HUES6 (cell line): ENCODE data around the gene PLCD1.

ENCODE experiments used
- H3K27ac ChIP-seq: 2 replicates; pipeline ENCODE4 v1.7.0; 2013; ENCODE audit warnings: low read depth, mild to moderate bottlenecking, low read length, inconsistent platforms
- H3K27me3 ChIP-seq: 2 replicates; pipeline ENCODE4 v1.6.1; 2013; ENCODE audit warnings: low read length; ENCODE audit not compliant: control insufficient read depth, insufficient read depth
- H3K36me3 ChIP-seq: 2 replicates; pipeline ENCODE4 v1.6.1; 2013; ENCODE audit warnings: low read length; ENCODE audit not compliant: control insufficient read depth, insufficient read depth
- H3K4me1 ChIP-seq: 2 replicates; pipeline ENCODE4 v1.6.1; 2013; ENCODE audit warnings: low read length; ENCODE audit not compliant: control insufficient read depth, insufficient read depth
- H3K4me3 ChIP-seq: 2 replicates; pipeline ENCODE4 v1.5.1; 2013; ENCODE audit warnings: low read depth, low read length
- H3K9ac ChIP-seq: one replicate; pipeline ENCODE4 v1.6.1; 2013; ENCODE audit warnings: mild to moderate bottlenecking, low read length
- H3K9me3 ChIP-seq: 2 replicates; pipeline ENCODE4 v1.6.1; 2013; ENCODE audit warnings: low read depth, low read length; ENCODE audit not compliant: control insufficient read depth, insufficient read depth

PLCD1 gene

DNA sequence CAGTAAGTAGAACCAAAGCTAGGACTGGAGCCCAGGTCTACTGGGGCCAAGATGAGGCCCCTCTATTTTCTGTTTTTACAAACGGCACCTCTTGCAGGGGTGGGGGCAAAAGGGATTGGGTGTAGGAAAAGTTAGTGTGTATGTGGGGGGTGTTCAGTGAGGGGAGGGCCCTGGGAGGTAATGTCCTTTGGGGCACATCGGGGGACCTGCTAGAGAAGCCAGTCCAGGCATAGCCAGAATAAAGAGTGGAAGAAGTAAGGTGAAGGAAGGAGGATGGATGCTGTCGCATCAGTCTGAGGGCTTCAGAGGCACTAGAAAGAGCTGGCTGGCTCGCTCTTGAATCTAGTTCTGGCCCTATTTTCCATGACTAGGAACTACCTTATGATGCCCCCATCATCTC is 2.6 kb downstream of the PLCD1 start:
- H3K36me3 ChIP-seq = no peaks in the 10 kb centered on the region
- H3K4me1 ChIP-seq = peaks cover 29% of the 10 kb centered on the region
- H3K9me3 ChIP-seq = no peaks in the 10 kb centered on the region
- peaks cover 59% of the 10 kb centered on the region for H3K27me3 ChIP-seq
- H3K4me3 ChIP-seq = no peak overlapping the region
- H3K27ac ChIP-seq = no peak overlapping the region
- no peak overlapping the region for H3K9ac ChIP-seq

DNA sequence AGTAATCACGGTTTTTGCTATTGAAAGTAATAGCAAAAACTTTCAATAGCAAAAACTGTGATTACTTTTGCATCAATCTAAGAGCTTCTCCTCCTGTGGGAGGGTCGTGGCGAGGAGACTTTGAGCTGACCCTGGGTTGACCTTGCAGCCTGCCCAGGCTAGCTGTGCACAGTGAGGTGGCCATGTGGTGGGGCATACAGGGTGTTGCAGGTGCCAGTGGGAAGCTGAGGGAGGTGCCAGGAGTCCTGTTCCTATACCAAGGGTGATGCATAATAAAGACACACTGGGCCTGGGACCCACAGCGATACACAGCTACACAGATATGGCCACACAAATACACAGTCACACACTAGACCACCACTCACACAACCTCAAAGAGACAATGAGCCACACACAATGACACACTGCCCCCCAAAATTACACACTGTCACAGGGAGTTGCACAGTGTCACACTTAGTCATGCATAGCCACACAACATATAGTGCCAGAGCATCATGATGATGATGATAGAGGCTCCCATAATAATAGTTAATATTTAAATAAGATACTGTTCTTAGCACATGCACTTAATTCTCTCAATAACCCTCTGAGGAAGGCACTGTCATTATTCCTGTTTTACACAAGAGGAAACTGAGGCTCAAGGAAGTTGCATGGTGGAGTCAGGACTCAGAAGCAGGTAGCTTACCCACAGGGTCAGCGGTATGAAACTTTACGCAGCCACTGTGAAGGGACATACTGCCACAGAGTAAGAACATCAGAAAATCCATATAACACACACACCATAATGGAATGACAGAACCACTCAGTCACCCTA is 6.3 kb downstream of the PLCD1 start:
- Histone ChIP-seq H3K4me3 (peak overlapping the region; percentile 81), H3K9me3 (no peaks in the 10 kb centered on the region), H3K36me3 (peaks cover 13% of the 10 kb centered on the region; the same call in 1 of the 2 replicates), H3K27me3 (peaks cover 25% of the 10 kb centered on the region), H3K27ac (no peak overlapping the region), H3K9ac (no peak overlapping the region), H3K4me1 (peaks cover 17% of the 10 kb centered on the region)

DNA sequence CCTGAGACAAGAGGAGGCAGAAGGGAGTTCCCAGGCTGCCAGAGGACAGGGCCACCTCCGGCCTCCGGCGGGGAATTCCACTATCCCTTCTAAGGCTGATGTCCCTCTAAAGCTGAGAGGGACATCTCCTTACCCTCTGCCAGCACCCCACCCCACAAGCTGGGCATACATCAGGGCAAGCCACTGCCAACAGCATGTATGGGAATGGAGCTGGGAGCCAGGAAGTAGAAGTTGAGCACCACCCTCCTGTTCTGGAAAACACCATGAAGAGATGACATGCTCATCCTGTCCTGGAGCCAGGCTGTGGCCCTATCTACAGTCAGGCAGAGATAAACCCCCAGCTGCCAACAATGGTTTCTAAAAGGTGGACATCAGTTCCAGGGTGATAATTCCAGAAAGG is 7.1 kb downstream of the PLCD1 start:
- no peak overlapping the region for H3K27ac ChIP-seq
- H3K9ac ChIP-seq = no peak overlapping the region
- H3K4me3 ChIP-seq = no peak overlapping the region
- peaks cover 18% of the 10 kb centered on the region; the same call in 1 of the 2 replicates for H3K36me3 ChIP-seq
- peaks cover 14% of the 10 kb centered on the region for H3K4me1 ChIP-seq
- peaks cover 17% of the 10 kb centered on the region for H3K27me3 ChIP-seq
- no peaks in the 10 kb centered on the region for H3K9me3 ChIP-seq

DNA sequence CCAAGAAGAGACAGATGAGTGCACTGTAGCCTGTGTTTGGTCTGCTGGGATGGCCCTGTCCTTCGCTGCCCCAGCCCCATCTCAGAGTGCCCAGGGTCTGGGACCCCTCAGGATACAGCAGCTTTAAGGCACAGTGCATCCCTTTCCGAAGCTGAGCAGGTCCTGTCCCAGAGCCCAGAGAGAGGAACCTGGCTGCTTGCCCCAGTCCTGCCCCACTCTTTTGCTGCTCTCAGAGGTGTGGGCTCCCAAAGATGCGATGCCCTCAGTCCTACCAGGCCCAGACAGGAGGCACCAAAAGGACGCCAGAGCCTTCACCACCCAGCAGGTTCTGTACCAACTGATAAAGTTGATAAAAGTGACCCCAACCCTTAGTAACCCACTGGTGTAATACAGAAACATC is 8.2 kb downstream of the PLCD1 start:
- no peaks in the 10 kb centered on the region for H3K9me3 ChIP-seq
- peaks cover 14% of the 10 kb centered on the region for H3K4me1 ChIP-seq
- H3K36me3 ChIP-seq = peaks cover 29% of the 10 kb centered on the region
- no peak overlapping the region for H3K27ac ChIP-seq
- H3K4me3 ChIP-seq = no peak overlapping the region
- H3K9ac ChIP-seq = no peak overlapping the region
- peaks cover 6% of the 10 kb centered on the region; the same call in 1 of the 2 replicates for H3K27me3 ChIP-seq

DNA sequence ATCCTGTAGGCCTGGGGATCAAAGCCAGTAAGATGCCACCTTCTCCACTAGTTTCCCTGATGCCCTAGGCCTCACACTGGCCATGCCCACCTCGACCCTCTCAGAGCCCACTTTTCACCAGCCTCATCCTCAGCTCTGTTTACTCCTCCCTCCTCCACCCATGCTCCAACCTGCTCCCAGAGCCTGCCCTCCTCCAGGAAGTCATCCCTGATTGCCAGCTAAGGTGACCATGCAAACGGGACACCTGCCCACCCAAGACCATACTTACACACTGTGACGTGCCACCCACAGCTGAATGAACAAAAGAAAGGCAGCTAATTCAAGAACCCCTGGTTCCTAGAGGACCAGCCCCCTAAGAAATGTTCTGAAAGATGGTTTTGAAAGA is 9.1 kb downstream of the PLCD1 start:
- Histone ChIP-seq H3K9me3 (no peaks in the 10 kb centered on the region), H3K4me1 (peaks cover 9% of the 10 kb centered on the region), H3K27me3 (peaks cover under 1% of the 10 kb centered on the region; the same call in 1 of the 2 replicates), H3K4me3 (no peak overlapping the region), H3K9ac (no peak overlapping the region), H3K36me3 (peaks cover 37% of the 10 kb centered on the region), H3K27ac (no peak overlapping the region)

DNA sequence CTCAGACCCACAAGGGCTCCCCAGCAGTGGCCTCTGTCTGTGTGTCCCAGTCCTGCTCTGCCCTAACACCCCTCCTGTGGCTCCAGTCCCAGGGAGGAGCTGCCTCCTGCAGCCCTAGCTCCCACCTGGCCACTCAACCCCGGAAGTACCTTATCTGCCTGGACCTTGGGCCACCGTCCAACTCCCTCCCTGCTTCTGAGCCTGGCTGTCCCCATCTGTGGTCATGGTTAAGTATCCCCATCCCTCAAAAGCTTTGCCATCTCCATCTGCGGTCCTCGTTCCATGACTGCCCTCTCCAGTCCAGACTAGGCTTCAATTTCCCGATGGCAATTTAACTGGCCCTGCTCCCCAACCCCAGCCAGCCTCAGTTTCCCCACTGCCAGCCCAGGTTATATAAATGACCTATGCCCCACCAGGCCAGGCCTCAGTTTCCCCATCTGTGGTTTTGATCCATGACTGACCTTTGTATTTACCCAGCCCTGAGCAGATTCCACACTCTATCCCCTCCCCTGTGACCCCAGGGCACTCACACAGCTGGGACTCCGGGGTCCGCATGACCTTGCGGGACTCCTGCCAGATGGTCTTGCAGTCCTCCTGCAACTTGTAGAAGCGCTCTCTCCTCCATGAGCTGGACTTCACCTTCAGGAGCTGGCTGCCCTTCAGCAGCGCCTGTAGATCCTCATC is 9.6 kb downstream of the PLCD1 start:
- no peak overlapping the region for H3K9ac ChIP-seq
- H3K27me3 ChIP-seq = no peaks in the 10 kb centered on the region
- H3K9me3 ChIP-seq = no peaks in the 10 kb centered on the region
- H3K27ac ChIP-seq = no peak overlapping the region
- H3K4me1 ChIP-seq = peaks cover 7% of the 10 kb centered on the region
- peaks cover 42% of the 10 kb centered on the region for H3K36me3 ChIP-seq
- H3K4me3 ChIP-seq = no peak overlapping the region

DNA sequence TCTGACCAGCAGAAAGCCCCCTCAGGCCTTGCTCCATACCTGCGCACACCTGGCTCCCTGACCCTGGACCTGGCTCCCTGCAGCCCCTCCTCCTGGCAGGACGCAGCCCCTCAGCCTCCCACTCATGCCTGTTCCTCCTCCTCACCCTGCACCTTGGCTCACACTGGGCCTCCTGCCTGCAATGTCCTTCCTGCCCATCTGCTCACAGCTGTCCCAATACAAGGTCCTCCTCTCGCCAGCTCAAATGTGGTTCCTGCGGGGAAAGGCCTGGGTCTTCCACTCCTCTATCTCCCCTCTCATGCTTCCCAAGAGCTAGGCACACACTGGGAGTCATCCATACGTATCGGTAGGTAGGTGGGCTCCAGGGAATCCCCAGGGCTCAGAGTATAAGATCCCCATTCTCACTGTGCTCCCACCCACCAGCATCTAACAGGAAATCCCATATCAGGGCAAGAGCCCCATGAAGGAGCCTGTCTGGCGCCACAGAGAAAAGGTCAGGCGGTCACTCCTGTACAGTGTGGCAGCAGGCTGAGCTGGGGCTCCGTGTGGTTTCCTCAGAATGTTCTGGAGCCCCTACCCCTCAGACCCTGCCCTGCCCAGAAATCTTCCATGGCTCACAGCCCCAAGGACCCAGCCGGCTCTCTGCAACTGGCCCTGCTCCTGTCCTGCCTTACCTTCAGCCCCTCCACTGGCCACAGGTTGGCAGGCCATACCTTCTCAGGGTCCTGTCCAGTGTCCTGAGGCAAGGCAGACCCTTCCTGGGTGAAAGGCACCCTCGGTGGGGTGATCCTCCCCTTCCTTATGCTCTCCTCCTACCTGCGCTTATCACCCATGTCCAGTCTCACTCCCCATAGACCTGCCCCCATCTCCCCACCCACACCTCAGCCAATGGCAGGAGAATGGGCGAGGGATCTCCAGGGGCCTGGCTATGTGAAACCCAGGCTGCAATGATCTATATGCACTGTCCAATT is 10.9 kb downstream of the PLCD1 start:
- no peak overlapping the region for H3K27ac ChIP-seq
- peaks cover 2% of the 10 kb centered on the region for H3K4me1 ChIP-seq
- H3K4me3 ChIP-seq = no peak overlapping the region
- H3K9ac ChIP-seq = no peak overlapping the region
- H3K9me3 ChIP-seq = no peaks in the 10 kb centered on the region
- H3K27me3 ChIP-seq = no peaks in the 10 kb centered on the region
- H3K36me3 ChIP-seq = peaks cover 45% of the 10 kb centered on the region

DNA sequence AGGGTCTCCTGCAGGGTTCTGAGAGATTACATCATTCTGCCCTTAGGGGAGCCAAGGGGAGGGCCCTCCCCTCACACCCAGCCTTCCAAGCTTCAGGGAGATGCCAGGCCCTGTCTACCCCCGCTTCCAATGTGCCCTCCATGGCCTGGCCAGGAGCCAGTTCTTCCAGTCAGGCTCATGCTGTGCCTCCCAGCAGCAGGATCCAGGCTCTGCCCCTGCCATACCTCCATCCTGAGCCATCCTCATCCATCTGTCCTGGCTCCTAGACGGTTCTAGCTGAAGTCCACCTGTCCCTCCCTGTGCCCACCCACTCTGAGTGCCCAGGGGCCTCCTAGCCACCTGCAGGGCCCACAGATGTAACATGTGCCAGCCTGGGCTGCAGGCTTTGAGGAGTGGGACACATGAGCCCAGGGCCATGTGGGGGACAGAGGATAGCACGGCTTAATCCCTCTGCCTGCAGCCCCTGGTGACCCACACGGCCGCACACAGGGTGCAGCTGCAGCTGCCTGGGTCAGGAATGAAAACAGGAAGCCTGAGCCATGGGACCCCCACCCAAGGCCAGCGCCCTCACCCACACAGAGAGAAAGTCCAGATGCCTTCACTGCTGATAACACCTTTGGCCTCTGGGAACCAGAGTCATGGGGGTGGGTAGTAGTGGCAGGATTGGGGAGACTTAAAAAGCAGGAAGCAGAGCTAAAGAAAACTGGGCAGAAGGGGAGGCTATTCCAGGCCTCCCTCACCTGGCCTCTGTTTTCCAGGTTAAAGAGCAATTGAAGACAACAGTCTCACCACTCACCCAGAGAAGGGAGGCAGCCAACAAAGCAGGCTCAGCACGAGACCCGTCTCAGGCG is 11.8 kb downstream of the PLCD1 start:
- no peak overlapping the region for H3K4me3 ChIP-seq
- no peaks in the 10 kb centered on the region for H3K9me3 ChIP-seq
- H3K4me1 ChIP-seq = no peaks in the 10 kb centered on the region; the same call in 1 of the 2 replicates
- no peaks in the 10 kb centered on the region for H3K27me3 ChIP-seq
- no peak overlapping the region for H3K9ac ChIP-seq
- no peak overlapping the region for H3K27ac ChIP-seq
- peaks cover 45% of the 10 kb centered on the region for H3K36me3 ChIP-seq

DNA sequence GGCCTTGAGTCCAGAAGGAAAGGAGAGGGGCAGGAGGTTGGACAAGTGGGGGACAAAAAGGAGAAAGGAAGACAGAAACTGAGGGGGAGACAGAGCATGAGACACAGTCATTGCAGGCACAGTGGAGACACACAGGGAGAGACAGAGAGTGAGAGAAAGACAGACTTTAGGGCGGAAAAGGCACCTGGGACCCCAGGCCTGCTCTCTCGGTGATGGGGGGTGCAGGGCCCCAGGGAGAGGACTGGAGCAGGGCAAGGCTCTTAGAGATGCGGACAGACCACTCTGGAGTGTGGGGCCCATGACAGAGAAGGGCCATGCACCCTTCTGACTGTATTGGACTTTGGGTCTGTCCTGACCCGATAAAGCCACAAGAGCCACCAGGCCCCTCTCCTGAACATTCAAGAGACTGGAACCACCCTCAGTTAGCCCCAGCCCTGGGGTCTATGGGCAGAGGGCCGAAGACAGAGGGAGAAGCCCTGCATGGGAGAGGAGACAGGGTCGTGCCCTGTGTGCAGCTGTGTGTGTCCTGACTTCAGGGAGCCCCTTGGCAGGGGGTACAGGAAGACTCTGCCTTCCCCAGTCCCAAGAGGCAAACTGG is 12.5 kb downstream of the PLCD1 start:
- Histone ChIP-seq H3K4me1 (no peaks in the 10 kb centered on the region; the same call in 1 of the 2 replicates), H3K4me3 (no peak overlapping the region), H3K9ac (no peak overlapping the region), H3K27me3 (no peaks in the 10 kb centered on the region), H3K27ac (no peak overlapping the region), H3K9me3 (no peaks in the 10 kb centered on the region), H3K36me3 (peaks cover 45% of the 10 kb centered on the region)

DNA sequence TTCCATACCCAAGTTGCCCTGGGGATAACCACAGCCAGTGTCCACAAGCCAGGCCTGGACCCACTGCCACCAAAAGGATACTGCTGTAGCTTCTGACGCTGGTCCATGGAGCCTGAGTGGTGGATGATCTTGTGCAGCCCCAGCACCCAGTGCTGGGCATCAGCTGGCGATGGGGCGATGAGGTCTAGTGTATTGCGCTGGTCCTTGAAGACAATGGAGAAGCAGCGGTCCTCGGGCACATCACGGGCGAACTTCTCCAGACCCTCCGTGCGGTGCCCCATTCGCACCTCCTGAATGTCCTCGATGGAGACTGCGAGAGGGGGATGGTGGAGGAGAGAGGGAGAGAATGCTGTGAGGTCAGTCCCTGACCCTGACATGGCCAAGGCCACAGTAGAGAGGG is 13.0 kb downstream of the PLCD1 start:
- Histone ChIP-seq H3K9me3 (no peaks in the 10 kb centered on the region), H3K27ac (no peak overlapping the region), H3K27me3 (no peaks in the 10 kb centered on the region), H3K36me3 (peaks cover 47% of the 10 kb centered on the region), H3K4me1 (no peaks in the 10 kb centered on the region; the same call in 1 of the 2 replicates), H3K9ac (no peak overlapping the region), H3K4me3 (no peak overlapping the region)
